ENCODE results near the gene DNAJB6.

Gene DNAJB6

DNA sequence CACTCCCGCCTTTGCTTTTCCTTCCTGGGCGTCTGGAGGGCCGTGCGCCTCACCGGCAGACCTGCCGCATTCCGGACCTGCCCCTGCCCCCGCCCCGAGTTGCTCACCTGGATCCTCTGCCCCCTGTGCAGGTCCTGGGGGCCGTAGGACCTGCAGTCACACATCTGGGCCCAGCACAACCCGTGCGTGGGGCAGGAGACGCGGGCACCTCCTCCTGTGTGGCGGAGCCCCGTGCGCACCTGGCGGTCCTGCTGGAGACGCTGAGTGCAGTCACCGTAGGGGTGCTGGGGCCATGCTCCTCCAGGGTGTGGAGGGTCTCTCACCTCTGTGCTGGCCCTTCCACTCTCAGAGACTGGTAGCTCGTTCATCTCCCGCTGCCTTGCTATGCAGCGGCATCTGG is 85.5 kb downstream of the DNAJB6 start:
- no peak for DNase-seq (ENCODE audit: extremely low spot score)
- TF ChIP-seq, protein P1, sequence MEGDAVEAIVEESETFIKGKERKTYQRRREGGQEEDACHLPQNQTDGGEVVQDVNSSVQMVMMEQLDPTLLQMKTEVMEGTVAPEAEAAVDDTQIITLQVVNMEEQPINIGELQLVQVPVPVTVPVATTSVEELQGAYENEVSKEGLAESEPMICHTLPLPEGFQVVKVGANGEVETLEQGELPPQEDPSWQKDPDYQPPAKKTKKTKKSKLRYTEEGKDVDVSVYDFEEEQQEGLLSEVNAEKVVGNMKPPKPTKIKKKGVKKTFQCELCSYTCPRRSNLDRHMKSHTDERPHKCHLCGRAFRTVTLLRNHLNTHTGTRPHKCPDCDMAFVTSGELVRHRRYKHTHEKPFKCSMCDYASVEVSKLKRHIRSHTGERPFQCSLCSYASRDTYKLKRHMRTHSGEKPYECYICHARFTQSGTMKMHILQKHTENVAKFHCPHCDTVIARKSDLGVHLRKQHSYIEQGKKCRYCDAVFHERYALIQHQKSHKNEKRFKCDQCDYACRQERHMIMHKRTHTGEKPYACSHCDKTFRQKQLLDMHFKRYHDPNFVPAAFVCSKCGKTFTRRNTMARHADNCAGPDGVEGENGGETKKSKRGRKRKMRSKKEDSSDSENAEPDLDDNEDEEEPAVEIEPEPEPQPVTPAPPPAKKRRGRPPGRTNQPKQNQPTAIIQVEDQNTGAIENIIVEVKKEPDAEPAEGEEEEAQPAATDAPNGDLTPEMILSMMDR (IDR thresholded peaks at IDR 0.05; ENCODE audit: control extremely low read depth, extremely low read depth, low read depth, missing control alignments) = no peak
- CTCF ChIA-PET = no interaction called here
- POLR2A ChIA-PET = no interaction called here

- TF ChIP-seq, protein P1 (IDR thresholded peaks at IDR 0.05; ENCODE audit: control extremely low read depth, extremely low read depth, low read depth, missing control alignments) = no peak
- ChIA-PET POLR2A (no interaction called here), CTCF (no interaction called here)
- DNase-seq (ENCODE audit: extremely low spot score) = no peak
Observed at GRCh38 chr7:157423348-157423747, 86.5 kb downstream of the DNAJB6 start.

GRCh38 chr7:157423886-157424565 is 87.2 kb downstream of the DNAJB6 start:
- ChIA-PET POLR2A (no interaction called here), CTCF (no interaction called here)
- no peak for DNase-seq (ENCODE audit: extremely low spot score)
- TF ChIP-seq, protein P1 (IDR thresholded peaks at IDR 0.05; ENCODE audit: control extremely low read depth, extremely low read depth, low read depth, missing control alignments) = no peak

DNA sequence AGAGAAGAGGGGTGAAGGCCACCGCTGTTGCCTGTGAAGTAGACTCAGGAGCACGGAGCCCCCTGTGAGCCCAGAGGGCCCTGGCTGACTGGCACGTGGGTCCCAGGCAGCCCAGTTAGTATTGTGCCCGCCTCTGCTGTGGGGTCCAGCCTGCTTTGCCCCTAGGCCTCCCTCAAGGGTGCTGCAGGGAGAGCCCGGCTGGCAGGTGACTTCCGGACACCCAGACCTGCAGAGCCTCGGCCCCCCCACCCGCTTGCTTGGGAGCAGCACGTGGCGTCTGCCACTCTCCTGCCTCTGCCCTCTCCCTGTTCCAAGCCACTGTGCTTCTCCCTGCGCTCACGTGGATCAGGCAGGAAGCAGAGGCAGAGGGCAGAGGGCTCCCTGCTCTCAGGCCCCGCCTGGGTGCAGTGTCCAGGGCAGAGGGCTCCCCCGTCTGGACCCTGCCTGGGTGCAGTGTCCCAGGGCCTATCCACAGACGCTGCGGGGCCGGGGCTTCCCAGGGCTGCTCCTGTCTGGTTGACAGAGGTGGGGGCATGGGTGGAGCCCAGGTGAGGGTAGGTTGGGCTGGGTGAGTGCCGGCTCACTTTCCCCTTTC is 88.4 kb downstream of the DNAJB6 start:
- no peak for DNase-seq (ENCODE audit: extremely low spot score)
- CTCF ChIA-PET = no interaction called here
- TF ChIP-seq, protein P1 (IDR thresholded peaks at IDR 0.05; ENCODE audit: control extremely low read depth, extremely low read depth, low read depth, missing control alignments) = no peak
- POLR2A ChIA-PET = no interaction called here

DNA sequence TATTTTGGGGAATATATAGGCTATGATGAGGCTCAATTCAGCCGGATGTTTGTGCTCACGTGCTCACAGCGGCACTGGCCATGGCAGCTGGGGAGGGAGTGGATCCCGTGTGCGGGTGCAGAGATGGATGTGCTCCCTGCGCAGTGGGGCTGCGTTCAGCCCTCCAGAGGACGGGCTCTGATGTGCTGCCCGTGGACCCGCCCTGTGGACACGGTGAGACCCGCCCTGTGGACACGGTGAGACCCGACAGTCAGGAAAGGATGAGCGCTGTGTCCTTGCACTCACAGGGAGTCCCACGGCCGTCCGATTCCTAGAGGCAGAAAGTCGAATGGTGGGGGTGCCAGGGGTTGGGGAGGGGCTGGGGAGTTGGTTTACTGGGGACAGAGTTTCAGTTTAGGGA is 89.0 kb downstream of the DNAJB6 start:
- POLR2A ChIA-PET = no interaction called here
- no peak for DNase-seq (ENCODE audit: extremely low spot score)
- TF ChIP-seq, protein P1 (IDR thresholded peaks at IDR 0.05; ENCODE audit: control extremely low read depth, extremely low read depth, low read depth, missing control alignments) = no peak
- CTCF ChIA-PET = no interaction called here

- ChIA-PET CTCF (no interaction called here), POLR2A (no interaction called here)
- no peak for DNase-seq (ENCODE audit: extremely low spot score)
- TF ChIP-seq, protein P1 (IDR thresholded peaks at IDR 0.05; ENCODE audit: control extremely low read depth, extremely low read depth, low read depth, missing control alignments) = no peak
Observed at GRCh38 chr7:157426463-157427301, 89.9 kb downstream of the DNAJB6 start.
